Prostate gland (tissue), 2 donors: ENCODE results near the gene MPZL2.

Experiments used
- CTCF ChIP-seq, 4 experiments: fragments of 200-600 bp in 2 of 4; fragments of 450-650 bp in 2 of 4; sonication (generic) in 2 of 4; IDR thresholded peaks; 1 replicate in 3 of 4; 2 replicates in 1 of 4; pipeline ENCODE4 v1.5.1; 2016 to 2019; ENCODE audit warnings: antibody characterized with exemption in 4 of 4, mild to moderate bottlenecking in 2 of 4, moderate library complexity in 2 of 4
- POLR2A ChIP-seq: fragments of 450-650 bp; IDR thresholded peaks from one replicate; pipeline ENCODE4 v1.6.1; 2016; ENCODE audit warnings: antibody characterized with exemption, mild to moderate bottlenecking
- POLR2AphosphoS5 ChIP-seq: sonication (generic); formaldehyde crosslinking; IDR thresholded peaks from one replicate; pipeline ENCODE4 v1.6.1; 2017; ENCODE audit warnings: antibody characterized with exemption

- TF ChIP-seq CTCF (IDR thresholded peaks at IDR 0.05) (no peak), POLR2AphosphoS5 (no peak), POLR2A (no peak)
Observed at GRCh38 chr11:118311518-118311917, 47.4 kb upstream of the MPZL2 start.
